ENCODE data around the gene SLC26A9.
A peak's percentile ranks its signal among the peaks of the same experiment; 100 is the strongest.
"Not testable (repeated sequence)": the region's sequence is repeated elsewhere in the genome, so short reads cannot be mapped to it uniquely, and the experiment has no call there.

The SLC26A9 gene

DNA sequence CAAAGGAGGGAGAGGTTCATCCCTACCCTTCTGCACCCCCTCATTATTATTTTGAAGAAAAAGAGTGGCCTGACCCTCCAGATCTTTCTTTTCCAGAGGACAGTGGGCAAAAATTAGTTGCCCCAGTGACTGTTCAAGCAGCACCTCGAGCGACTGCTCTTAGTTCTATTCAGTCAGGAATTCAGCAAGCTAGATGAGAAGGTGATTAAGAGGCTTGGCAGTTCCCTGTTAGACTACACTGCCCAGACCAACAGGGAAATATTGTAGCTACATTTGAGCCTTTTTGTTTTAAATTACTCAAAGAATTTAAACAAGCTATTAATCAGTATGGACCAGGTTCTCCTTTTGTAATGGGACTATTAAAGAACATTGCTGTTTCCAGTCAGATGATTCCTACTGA is 51.8 kb downstream of the SLC26A9 start:
- peak; percentile 82 for DNase-seq (ENCODE audit: low read depth)

DNA sequence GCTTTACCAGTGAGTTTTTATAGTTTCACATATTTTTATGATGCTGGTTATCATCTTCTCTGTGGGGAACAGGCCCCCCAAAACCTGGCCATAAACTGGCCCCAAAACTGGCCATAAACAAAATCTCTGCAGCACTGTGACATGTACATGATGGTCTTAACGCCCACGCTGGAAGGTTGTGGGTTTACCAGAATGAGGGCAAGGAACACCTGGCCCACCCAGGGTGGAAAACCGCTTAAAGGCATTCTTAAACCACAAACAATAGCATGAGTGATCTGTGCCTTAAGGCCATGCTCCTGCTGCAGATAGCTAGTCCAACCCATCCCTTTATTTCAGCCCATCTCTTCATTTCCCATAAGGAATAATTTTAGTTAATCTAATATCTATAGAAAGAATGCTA is 52.6 kb downstream of the SLC26A9 start:
- DNase-seq (ENCODE audit: low read depth): not testable (repeated sequence)

DNA sequence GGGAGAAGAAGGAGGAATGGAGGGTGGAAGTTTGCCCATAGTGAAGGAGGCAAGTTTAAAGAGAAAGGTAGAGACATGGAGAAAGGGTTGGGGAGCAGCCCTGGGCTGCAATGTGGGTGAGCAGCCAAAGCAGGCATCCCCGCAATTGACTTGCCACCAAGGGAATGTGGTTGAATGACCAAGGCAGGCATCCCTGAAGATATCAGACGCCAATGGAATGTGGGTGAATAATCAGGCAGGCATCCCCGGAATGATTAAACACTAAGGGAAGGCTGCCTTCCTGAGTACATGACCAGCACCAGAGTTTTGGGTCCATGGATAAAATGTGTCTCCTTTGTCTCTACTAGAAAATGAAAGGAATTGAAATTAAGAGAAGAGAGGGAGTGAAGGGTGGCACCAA is 53.5 kb downstream of the SLC26A9 start:
- DNase-seq (ENCODE audit: low read depth): peak; percentile 95

DNA sequence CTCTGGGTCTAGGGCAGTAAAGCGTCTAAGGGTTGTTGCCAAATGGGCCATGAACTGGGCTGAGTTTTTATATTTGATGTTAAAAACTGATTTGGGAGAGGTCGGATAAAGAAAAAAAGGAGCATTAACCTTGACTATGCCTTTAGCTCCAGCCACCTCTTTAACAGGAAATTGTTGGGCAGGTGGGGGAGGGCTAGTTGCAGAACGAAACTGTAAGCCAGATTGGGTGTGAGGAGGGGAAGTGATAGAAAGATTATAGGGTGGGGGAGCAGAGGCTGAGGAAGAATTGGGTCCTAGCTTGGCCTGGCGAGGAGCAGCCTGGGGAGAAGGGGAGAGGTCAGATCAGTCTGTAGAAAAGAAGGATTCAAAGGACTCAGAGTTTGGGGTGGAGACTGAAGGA is 54.2 kb downstream of the SLC26A9 start:
- not testable (repeated sequence) for DNase-seq (ENCODE audit: low read depth)

DNA sequence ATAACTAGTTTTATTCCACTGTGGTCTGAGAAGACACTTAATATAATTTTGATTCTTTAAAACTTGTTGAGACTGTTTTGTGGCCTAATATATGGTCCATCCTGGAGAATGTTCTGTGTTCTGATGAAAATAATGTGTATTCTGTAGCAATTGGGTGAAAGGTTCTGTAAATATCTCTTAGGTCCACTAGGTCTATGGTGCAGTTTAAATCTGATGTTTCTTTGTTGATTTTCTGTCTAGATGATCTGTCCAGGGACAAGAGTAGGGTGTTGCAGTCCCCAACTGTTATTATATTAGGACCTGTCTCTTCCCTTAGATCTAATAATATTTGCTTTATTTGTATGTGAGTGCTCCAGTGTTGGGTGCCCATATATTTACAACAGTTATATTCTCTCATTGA is 59.5 kb downstream of the SLC26A9 start:
- DNase-seq (ENCODE audit: low read depth): no peak

DNA sequence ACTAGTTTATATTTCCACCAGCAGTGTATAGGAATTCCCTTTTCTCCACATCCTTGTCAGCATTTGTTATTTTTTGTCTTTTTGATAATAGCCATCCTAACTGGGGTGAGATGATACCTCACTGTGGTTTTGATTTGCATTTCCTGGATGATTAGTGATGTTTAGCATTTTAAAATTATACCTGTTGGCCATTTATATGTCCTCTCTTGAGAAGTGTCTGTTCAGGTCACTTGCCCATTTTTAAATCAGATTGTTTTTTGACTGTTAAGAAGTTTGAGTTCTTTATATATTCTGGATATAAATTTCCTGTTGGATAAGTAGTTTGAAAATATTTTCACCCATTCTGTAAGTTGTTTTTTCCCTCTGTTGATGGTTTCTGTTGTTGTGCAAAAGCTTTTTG is 62.3 kb downstream of the SLC26A9 start:
- no peak for DNase-seq (ENCODE audit: low read depth)

DNA sequence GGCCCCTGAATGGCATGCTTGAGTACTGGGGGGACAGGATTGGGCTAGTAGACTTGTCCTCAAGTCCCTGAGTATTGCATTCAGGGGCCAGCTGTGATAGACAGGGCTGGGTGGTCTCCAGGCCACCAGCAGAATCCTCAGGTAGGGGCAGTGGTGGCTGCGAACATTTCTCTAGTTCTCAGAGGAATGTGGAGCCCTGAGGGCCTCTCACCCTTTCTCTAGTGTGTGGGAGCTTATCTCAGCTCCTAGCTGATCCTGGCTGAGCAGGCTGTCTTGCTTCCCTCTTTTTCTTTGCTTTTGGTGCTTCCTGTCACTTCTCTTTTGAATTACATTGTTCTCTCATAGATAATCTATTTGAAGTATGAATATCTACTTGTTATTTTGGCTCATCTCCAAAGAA is 63.3 kb downstream of the SLC26A9 start:
- DNase-seq (ENCODE audit: low read depth): no peak

DNA sequence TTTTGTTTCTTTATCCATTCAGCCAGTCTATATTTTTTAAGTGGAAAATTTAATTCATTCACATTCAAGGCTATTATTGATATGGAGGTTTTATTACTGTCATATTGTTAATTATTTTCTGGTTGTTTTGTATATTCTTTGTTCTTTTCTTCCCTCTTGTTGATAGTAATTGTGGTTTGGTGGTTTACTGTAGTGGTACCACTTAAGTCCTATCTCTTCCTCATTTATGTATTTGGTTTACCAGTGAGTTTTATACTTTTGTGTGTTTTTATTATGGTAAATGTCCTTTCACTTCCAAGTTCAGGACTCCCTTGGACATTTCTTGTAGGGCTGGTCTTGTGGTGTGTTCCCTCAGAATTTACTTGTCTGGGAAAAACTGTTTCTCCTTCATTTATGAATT is 65.2 kb downstream of the SLC26A9 start:
- no peak for DNase-seq (ENCODE audit: low read depth)

DNA sequence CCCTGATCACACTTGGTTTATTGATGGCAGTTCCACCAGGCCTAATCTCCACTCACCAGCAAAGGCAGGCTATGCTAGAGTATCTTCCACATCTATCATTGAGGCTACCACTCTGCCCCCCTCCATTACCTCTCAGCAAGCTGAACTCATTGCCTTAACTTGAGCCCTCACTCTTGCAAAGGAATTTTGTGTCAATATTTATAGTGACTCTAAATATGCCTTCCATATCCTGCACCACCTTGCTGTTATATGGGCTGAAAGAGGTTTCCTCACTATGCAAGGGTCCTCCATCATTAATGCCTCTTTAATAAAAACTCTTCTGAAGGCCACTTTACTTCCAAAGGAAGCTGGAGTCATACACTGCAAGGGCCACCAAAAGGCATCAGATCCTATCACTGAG is 70.1 kb downstream of the SLC26A9 start:
- not testable (repeated sequence) for DNase-seq (ENCODE audit: low read depth)

DNA sequence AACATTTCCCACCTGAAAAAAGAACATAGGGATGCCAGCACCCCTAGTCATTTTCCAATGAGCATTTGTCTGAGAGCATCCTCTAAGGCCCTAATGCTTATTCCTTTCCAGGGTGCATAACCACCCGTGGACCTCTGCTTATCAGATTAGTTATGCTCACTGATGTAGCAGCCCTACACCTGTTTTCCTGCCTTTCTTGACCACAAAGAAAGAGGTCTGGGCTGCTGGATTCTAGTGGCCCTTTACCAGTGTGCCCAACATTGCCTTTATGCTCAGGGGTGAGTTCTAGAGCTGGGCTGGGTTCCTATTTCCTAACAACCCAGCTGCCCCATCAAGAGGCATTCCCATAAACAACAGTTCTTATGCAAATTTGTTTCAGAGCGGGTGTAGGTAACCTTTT is 73.0 kb downstream of the SLC26A9 start:
- no peak for DNase-seq (ENCODE audit: low read depth)

All from EH (cell line).